HepG2 (cell line): Measurements from ENCODE around the gene ERBB3. TPM values are rescaled to one million over a fixed set of nuclear protein-coding genes. Genes with fewer than 3 reads are reported as not detected.

Source experiments
- CBX1 ChIP-seq: IDR thresholded peaks from one replicate; pipeline ENCODE4 v1.6.1; 2016; ENCODE audit warnings: antibody characterized with exemption, low read depth
- KDM2A ChIP-seq: sonication (generic); formaldehyde crosslinking; IDR thresholded peaks from 2 replicates; pipeline ENCODE4 v1.4.0; 2020; ENCODE audit warnings: low read depth, missing genetic modification reagents, borderline replicate concordance
- PATZ1 ChIP-seq: sonication (generic); formaldehyde crosslinking; IDR thresholded peaks from 2 replicates; pipeline ENCODE4 v1.4.0; 2020; ENCODE audit warnings: missing genetic modification reagents
- PHF8 ChIP-seq: sonication (generic); formaldehyde crosslinking; IDR thresholded peaks from 2 replicates; pipeline ENCODE4 v1.5.0; 2020; ENCODE audit warnings: missing genetic modification reagents
- PTBP1 ChIP-seq: fragments of 200-400 bp; formaldehyde crosslinking; IDR thresholded peaks from 2 replicates; pipeline ENCODE4 v1.6.1; 2018; ENCODE audit warnings: low read length, low read depth; ENCODE audit not compliant: poor library complexity, severe bottlenecking
- RBFOX2 ChIP-seq: fragments of 200-400 bp; formaldehyde crosslinking; IDR thresholded peaks from 2 replicates; pipeline ENCODE4 v1.6.1; 2017; ENCODE audit warnings: low read depth, mild to moderate bottlenecking, low read length
- YEATS2 ChIP-seq: sonication (generic); formaldehyde crosslinking; IDR thresholded peaks from 2 replicates; pipeline ENCODE4 v1.4.0; 2020; ENCODE audit warnings: missing genetic modification reagents, borderline replicate concordance
- ZNF20 ChIP-seq: sonication (generic); formaldehyde crosslinking; IDR thresholded peaks from 2 replicates; pipeline ENCODE4 v1.4.0; 2020; ENCODE audit warnings: mild to moderate bottlenecking, moderate library complexity, missing genetic modification reagents
- ZNF230 ChIP-seq: sonication (generic); formaldehyde crosslinking; IDR thresholded peaks from 2 replicates; pipeline ENCODE4 v1.4.0; 2020; ENCODE audit warnings: mild to moderate bottlenecking, missing genetic modification reagents
- ZNF512B ChIP-seq: sonication (generic); formaldehyde crosslinking; IDR thresholded peaks from 2 replicates; pipeline ENCODE4 v1.5.1; 2020; ENCODE audit warnings: missing genetic modification reagents, mild to moderate bottlenecking, borderline replicate concordance
- ZNF513 ChIP-seq: sonication (generic); formaldehyde crosslinking; conservative IDR thresholded peaks from 2 replicates; pipeline ENCODE4 v1.5.0; 2020; ENCODE audit warnings: missing genetic modification reagents
- ZNF557 ChIP-seq: sonication (generic); formaldehyde crosslinking; IDR thresholded peaks from 2 replicates; pipeline ENCODE4 v1.4.0; 2020; ENCODE audit warnings: missing genetic modification reagents
- polyA plus RNA-seq, 8 experiments: library from polyadenylated mRNA; depleted of rRNA in 3 of 8; stranded (reverse) in 7 of 8; unstranded in 1 of 8; fragments of >200 nt; fragmentation: Illumina TruSeq in 4 of 8; extraction: Trizol in 4 of 8; gene quantifications; 2 replicates each; pipeline versions ENCODE4 v1.2.1 to v1.2.3, GENCODE V29; 2011 to 2016; ENCODE audit warnings: low read depth in 4 of 8, missing spikeins in 1 of 8, mixed read lengths in 1 of 8; ENCODE audit not compliant: insufficient read depth in 1 of 8
- total RNA-seq, 5 experiments: library from RNA; depleted of rRNA; stranded (reverse); fragments of >200 nt; fragmentation: Illumina TruSeq; extraction: Trizol; gene quantifications; 2 replicates each; pipeline ENCODE4 v1.2.3, GENCODE V29; 2016; ENCODE audit warnings: low read depth in 1 of 5
- TF ChIP-seq, protein P1 (sequence below): IDR thresholded peaks from 2 replicates; pipeline ENCODE4 v1.6.1; 2016; ENCODE audit warnings: low read depth, control low read depth

ERBB3 gene
- total and polyA plus RNA-seq, 2 of the 13 experiments (the other 11 are each of a cell fraction or from before 2014, with no cell fraction given): 93.6 to 358 TPM

DNA sequence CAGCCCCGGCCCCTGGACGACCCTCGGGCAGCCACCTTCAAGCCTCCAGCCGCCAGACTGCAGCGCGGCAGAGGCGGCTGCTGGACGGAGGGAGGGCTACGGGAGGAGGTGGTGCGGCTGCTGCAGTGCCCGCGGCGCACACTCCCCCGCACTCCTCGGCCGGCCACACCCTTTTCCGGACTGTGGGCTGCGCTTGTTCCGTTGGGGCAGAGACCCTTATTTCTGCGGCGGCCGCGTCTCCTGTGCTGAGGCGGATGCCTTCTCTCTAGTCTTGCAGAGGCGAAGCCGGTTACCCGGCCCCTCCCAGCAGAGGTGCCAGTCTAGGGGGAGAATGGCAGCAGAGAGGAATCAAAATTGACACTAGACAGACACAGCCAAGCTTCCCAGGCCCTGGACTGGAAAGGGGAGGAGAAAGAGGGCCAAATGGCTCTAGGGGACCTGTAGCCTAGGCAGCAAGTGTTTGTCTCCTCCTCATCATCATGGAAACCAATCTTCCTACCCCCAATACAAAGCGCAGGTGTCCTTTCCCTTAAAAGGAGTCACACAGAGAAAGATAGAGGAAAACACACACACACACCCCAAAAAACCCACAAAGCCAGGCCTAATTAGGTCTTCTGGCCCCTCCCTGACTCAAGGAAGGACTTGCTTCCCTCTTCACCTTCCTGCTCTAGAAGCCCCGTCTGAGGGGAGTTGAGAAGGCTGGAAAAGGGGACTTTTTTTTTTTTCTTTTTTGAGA lies 49.4 kb downstream of the ERBB3 start (continued):
- TF ChIP-seq PTBP1: no peak
- TF ChIP-seq PHF8 (CRISPR knock-in tag): peak; percentile 25; the same call in 1 of the 2 replicates
- no peak for TF ChIP-seq ZNF557 (CRISPR knock-in tag)
- 0 out of 2 replicates have a peak, but pooled peaks have one; percentile 61 for TF ChIP-seq ZNF512B (CRISPR knock-in tag)
- no peak for TF ChIP-seq YEATS2 (CRISPR knock-in tag)
- no peak for TF ChIP-seq ZNF513 (CRISPR knock-in tag)
- peak; percentile 41; the same call in 1 of the 2 replicates for TF ChIP-seq KDM2A
- no peak for TF ChIP-seq CBX1
- 0 out of 2 replicates have a peak, but pooled peaks have one; percentile 53 for TF ChIP-seq PATZ1 (CRISPR knock-in tag)
- TF ChIP-seq, protein P1, sequence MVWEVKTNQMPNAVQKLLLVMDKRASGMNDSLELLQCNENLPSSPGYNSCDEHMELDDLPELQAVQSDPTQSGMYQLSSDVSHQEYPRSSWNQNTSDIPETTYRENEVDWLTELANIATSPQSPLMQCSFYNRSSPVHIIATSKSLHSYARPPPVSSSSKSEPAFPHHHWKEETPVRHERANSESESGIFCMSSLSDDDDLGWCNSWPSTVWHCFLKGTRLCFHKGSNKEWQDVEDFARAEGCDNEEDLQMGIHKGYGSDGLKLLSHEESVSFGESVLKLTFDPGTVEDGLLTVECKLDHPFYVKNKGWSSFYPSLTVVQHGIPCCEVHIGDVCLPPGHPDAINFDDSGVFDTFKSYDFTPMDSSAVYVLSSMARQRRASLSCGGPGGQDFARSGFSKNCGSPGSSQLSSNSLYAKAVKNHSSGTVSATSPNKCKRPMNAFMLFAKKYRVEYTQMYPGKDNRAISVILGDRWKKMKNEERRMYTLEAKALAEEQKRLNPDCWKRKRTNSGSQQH (CRISPR knock-in tag): peak; percentile 31; the same call in 1 of the 2 replicates
- peak; percentile 68 for TF ChIP-seq RBFOX2
- TF ChIP-seq ZNF20 (CRISPR knock-in tag): no peak
- TF ChIP-seq ZNF230 (CRISPR knock-in tag): no peak
